ENCODE results near the gene SEPTIN5. TPM values are rescaled to one million over a fixed set of nuclear protein-coding genes. Genes with fewer than 3 reads are reported as not detected.

SEPTIN5 gene
- total and polyA plus RNA-seq, 9 of the 15 experiments (the other 6 are each of a cell fraction or from before 2014, with no cell fraction given), result 0.03 to 195 (median 119) TPM

- TF ChIP-seq RBM14 (IDR thresholded peaks at IDR 0.05; ENCODE audit: borderline replicate concordance, insufficient read depth, low read depth, low read length), result peak; percentile 63; the same call in 1 of the 2 replicates
- TF ChIP-seq MEF2A (IDR thresholded peaks at IDR 0.05; ENCODE audit: control insufficient read depth, low read depth, low read length), result no peak
- TF ChIP-seq CBFA2T3 (IDR thresholded peaks at IDR 0.05), result no peak
- no peak for TF ChIP-seq ZNF778 (CRISPR knock-in tag; IDR thresholded peaks at IDR 0.05)
- TF ChIP-seq ZKSCAN1 (IDR thresholded peaks at IDR 0.05; ENCODE audit: low read depth, low read length), result no peak
- TF ChIP-seq PHF8 (IDR thresholded peaks at IDR 0.05; ENCODE audit: borderline replicate concordance, low read length), result peak; percentile 12; the same call in 1 of the 2 replicates
- TF ChIP-seq KDM5B (IDR thresholded peaks at IDR 0.05; ENCODE audit: insufficient replicate concordance, low read depth, low read length), result peak; percentile 16
- TF ChIP-seq CEBPZ (IDR thresholded peaks at IDR 0.05; ENCODE audit: borderline replicate concordance, low read depth, low read length), result no peak
- peak; percentile 8; the same call in 1 of the 2 replicates for TF ChIP-seq ZNF184 (CRISPR knock-in tag; IDR thresholded peaks at IDR 0.05)
- no peak for TF ChIP-seq BCL6 (CRISPR knock-in tag; IDR thresholded peaks at IDR 0.05)
- TF ChIP-seq NR2F6 (CRISPR knock-in tag; IDR thresholded peaks at IDR 0.05), result no peak
- no peak for TF ChIP-seq ZNF79 (CRISPR knock-in tag; IDR thresholded peaks at IDR 0.05; ENCODE audit: low read depth)
Observed at GRCh38 chr22:19688301-19689290, 25.7 kb upstream of the SEPTIN5 start (continued).
